ENCODE measurements around the gene RSRC2.
"Not testable (repeated sequence)": the region's sequence is repeated elsewhere in the genome, so short reads cannot be mapped to it uniquely, and the experiment has no call there.

Gene RSRC2, protein sequence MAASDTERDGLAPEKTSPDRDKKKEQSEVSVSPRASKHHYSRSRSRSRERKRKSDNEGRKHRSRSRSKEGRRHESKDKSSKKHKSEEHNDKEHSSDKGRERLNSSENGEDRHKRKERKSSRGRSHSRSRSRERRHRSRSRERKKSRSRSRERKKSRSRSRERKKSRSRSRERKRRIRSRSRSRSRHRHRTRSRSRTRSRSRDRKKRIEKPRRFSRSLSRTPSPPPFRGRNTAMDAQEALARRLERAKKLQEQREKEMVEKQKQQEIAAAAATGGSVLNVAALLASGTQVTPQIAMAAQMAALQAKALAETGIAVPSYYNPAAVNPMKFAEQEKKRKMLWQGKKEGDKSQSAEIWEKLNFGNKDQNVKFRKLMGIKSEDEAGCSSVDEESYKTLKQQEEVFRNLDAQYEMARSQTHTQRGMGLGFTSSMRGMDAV

DNA sequence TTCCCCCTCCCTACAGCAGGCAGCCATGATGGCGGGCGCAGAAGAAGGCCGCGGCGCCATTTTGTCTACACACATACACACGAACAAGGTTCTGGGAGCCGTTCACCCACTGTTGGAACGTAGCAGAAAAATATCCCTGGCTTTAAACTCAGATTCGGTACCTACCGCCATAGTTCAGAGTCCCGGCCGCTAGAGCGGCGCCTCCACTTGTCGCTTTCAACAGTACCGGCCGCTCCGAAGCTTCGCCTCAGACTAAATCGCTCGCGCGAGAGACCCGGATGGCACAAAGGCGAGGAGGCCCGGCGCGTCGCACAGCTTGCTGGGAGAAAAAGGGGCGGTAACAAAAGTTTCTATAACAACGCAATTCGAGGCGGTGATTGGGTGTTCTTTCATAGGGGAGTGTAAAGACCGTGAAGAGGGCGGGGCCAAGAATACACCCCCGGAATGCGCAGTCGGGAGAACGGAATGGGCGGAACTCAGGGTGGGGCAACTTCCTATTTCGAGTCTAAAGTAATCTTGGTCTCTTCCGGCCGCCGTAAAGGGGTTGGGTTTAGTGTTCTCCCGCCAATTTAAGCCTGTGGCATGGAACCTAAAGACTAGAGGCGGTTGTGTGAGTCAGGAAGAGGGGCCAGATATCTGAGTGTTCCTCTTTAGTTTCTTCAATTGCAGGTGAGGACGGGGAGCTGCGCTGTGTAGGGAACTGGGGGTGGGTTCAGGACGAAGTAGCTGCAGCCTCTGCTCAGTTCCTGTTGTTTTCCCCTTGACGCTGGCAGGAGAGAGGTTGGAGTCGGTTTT lies at the start of gene RSRC2, which contains the start of gene KNTC1:
Gene RSRC2, minus strand, starts transcription at position 254 of the 795 bp plus-strand sequence. Its CDS starts 83 bp downstream, at position 171.
Gene KNTC1, plus strand, starts transcription at position 567 of the 795 bp plus-strand sequence. CDS start 2,815 bp downstream, outside the sequence.
- DNase-seq, result peak; percentile 96 to 98

DNA sequence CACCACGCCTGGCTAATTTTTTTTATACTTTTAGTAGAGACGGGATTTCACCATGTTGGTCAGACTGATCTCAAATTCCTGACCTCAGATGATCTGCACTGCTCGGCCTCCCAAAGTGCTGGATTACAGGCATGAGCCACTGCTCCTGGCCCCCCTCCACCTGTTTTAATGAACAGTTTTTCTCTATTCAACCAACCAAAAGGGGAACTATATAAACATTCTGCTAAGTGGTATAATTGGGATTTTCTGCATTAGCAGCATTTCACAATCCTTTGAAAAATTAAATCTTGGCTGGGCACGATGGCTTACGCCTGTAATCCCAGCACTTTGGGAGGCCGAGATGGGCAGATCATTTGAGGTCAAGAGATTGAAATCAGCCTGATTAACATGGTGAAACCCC lies 45.1 kb upstream of the RSRC2 start:
- DNase-seq, result no peak

DNA sequence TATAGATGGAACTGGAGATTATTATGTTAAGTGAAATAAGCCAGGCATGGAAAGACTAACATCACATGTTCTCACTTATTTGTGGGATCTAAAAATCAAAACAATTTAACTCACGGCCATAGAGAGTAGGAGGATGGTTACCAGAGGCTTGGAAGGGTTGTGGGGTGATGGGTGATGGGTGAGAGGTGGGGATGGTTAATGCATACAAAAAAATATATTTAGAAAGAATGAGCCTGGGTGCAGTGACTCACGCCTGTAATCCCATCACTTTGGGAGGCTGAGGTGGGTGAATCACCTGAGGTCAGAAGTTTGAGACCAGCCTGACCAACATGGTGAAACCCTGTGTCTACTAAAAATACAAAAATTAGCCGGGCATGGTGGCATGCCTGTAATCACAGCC lies 43.3 kb upstream of the RSRC2 start:
- not testable (repeated sequence) for DNase-seq

DNA sequence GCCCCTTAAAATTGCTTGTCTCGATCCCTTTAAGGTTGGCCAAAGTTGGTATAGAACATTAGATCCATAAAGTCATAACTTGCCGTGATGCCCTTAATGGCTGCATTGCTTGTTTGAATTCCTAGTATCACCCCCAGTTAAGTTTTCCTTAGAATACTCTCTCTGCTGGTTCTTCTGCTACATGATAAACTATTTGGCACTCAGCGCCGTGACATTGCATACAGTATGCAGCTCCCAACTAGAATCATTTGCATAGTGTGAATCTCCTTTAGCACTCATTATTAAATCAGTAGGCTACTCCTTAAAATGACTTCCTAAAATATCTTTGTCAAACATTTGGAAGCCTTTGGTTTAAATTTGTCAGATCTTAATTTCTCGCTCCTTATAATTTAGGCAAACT lies 42.6 kb upstream of the RSRC2 start:
- DNase-seq, result no peak

DNA sequence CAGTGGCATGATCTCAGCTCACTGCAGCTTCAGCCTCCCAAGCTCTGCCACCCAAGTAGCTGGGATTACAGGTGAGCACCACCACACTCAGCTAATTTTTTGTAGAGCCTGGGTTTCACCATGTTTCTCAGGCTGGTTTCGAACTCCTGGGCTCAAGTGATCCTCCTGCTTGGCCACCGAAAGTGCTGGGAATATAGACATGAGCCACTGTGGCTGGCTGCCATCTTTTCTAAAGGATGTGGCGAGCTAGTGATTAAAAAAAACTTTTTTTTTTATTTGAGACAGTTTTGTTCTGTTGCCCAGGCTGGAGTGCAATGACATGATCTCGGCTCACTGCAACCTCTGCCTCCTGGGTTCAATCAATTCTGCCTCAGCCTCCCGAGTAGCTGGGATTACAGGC lies 40.1 kb upstream of the RSRC2 start:
- not testable (repeated sequence) for DNase-seq

DNA sequence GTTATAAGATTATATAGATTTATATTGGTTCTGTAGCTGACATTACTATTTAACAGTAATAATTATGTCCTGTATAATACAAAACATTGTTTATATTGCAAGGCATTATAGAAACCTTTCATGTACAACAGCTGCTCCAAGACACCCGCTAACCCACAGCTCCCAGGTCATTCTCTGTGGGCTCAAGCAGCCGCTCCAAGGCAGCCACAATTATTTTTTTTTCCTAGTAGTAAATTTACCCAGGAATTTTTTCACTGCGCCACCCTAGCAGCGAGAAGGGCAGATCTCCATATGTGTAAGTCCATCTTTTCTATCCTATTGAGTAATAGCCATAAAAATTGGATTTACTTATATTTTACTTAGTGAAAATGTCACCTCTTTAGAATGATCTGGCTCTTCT lies 36.6 kb upstream of the RSRC2 start:
- no peak for DNase-seq

DNA sequence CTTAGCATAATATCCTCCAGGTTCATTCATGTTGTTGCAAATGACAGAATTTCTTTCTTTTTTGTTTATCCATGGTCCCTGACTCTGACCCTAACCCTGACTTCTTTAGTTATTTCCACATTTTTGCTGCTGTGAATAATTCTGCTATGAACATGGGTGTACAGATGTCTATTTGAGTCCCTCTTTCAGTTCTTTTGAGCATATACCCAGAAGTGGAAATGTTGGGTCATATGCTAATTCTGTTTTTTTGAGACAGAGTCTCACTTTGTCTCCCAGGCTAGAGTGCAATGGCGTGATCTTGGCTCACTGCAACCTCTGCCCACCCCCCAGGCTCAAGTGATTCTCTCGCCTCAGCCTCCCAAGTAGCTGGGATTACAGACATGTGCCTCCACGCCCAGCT lies 33.4 kb upstream of the RSRC2 start:
- DNase-seq, result no peak

DNA sequence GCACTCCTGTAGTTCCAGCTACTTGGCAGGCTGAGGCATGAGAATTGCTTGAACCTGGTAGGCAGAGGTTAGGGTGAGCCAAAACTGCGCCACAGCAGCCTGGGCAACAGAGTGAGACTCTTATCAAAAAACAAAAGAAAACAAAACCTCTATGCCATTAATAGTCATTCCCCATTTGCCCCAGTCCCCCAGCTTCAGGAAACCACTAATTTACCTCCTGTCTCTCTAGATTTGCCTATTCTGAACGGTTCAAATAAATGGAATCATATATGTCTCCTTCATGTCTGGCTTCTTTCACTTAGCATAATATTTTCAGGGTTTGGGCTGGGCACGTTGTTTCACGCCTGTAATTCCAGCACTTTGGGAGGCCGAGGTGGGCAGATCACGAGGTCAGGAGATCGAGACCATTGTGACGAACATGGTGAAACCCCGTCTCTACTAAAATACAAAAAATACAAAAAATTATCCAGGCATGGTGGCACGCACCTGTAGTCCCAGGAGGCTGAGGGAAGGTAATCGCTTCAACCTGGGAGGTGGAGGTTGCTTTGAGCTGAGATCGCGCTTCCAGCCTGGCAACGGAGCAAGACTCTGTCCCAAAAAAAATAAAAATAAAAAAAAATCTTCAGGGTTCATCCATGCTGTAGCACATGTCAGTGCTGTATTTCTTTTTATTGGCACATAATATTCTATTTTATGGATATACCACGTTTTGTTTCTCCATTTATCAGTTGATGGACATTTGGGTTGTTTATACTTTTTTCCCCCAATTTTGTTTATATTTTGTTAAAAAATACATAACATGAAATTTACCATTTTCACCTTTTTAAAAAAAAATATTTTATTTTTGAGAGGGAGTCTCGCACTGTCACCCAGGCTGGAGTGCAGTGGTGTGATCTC lies 32.3 kb upstream of the RSRC2 start:
- no peak for DNase-seq

DNA sequence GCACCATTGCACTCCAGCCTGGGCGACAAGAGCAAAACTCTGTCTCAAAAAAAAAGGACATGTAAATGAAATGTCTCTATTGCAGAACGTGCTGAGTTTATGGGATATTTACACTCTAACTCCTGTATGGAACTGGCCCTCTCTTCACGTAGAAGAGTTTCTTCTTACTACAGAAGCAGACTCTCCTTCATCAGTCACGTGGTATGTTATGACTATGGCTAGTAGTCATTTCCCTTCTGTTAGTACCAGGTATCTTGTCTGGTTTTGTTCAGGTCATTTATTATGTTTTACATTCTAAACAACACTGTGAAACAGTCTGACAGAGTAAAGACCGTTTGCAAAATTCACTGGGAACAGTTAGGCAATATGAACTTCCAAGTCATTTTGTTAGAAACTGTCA lies 20.6 kb upstream of the RSRC2 start:
- no peak for DNase-seq

DNA sequence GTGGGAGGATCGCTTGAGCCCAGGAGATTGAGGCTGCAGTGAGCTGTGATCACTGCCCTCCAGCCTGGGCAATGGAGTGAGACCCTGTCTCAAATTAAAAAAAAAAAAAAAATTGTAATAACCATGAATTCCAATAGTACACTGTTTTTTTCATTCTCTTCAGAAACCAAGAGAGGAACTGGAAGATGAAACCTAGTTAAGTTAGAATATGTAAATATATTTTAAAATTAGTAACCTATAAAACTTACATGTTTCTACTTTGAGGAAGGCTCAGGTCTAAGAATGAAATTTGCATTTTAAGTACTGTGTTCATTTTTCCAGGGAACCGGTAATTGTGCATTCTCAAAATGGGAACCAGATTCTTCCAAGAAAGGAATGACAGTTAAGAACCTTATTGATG lies 19.1 kb upstream of the RSRC2 start:
- DNase-seq, result no peak

DNA sequence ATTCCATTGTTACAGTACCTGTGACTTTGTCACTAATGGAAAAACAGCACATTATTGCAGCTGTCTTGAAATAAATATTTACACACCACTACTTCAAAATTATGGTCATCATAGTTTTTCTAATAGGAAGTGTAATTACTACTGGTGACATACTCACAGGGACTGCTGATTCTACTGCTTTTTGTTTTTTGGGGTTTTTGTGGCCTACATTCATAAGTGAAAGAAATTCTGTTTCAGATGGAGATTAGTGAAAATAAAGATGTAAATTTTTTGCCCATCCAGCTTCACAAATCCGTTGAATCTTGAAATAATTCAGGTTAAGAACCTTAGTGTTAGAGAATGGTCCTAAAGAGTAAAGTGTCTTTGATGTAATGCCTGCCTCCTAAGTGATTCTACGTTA lies 17.8 kb upstream of the RSRC2 start:
- DNase-seq, result no peak

DNA sequence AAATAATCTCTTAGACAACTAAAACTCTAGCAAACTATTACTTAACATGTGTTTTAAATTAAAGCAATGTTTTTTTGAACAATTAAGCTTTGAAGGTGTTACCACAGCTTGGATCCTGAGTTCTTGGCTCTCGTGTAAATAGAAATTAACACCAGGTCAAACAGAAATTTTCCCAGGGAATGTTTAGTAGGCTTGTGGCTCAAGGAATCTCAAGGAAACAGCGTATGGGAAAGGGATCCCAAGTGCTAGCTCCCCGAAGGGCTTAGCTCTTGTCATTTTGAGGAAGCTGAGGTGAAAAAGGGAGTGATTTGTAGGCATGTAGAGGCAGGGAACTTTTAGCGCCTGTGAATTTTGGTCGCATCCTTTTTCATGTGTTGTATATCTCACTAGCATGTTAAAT lies 11.8 kb upstream of the RSRC2 start:
- DNase-seq, result no peak

DNA sequence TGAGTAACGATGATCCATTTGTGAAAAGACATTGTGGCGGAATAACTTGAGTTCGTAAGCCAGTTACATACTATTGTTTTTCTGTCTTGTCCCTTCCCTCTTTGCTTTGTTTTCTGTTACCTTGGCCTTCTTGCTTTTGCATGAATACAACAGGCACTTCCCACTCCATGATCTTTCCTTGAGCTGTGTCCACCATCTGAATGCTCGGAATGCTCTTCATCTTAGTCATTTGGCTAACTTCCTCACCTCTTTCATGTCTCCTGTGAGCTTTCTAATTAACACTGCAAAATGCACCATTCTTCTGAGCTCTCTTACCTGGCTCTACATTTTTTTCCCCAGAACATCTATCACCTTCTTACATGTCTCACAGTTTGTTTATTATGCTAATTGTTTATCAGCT lies 10.3 kb upstream of the RSRC2 start:
- no peak for DNase-seq

DNA sequence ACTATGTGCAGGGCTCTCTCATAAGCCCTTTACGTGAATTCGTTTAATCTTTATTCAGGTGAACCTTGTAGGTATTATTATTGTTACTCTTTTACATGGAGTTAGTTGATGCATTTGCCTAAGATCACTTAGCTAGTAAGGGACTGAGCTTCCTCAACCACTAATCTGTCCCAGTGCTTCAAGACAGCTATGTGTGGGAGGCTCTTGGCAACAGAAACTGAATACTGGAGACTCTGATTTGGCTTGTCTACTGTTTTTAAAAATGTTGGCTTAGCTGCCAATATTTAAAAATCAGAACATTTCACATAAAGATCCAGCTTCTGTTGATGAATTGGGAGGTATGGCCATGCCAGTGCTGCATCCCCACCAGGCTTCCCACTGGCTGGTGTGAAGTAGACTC lies 7.1 kb upstream of the RSRC2 start:
- no peak for DNase-seq

DNA sequence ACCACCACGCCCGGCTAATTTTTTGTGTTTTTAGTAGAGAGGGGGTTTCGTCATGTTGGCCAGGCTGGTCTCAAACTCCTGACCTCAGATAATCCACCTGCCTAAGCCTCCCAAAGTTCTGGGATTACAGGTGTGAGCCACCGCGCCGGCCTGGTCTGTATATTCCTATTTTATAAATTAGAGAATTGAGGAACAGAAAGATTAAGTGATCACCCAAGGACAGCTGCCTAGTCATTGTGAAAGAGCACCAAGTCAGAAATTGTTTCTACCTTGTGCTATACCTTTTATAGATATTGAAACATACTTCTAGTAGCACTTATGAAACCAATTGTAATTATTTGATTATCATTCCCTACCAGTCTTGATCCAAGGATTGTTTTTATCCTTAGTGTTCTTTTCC lies 2.3 kb upstream of the RSRC2 start:
- no peak for DNase-seq

DNA sequence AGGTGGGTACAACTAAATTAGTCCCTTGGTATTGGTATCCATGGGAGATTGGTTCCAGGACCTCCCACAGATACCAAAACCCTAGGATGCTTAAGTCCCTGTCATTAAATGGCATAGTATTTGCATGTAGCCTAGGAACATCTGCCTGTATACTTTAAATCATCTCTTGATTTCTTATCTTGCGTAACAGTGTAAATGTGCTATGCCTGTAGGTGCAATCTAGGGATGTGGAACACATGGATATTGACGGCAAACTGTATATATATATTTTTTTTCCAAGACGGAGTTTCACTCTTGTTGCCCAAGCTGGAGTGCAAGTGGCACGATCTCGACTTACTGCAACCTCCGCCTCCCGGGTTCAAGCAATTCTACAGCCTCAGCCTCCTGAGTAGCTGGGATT lies 1.8 kb upstream of the RSRC2 start:
- no peak for DNase-seq

DNA sequence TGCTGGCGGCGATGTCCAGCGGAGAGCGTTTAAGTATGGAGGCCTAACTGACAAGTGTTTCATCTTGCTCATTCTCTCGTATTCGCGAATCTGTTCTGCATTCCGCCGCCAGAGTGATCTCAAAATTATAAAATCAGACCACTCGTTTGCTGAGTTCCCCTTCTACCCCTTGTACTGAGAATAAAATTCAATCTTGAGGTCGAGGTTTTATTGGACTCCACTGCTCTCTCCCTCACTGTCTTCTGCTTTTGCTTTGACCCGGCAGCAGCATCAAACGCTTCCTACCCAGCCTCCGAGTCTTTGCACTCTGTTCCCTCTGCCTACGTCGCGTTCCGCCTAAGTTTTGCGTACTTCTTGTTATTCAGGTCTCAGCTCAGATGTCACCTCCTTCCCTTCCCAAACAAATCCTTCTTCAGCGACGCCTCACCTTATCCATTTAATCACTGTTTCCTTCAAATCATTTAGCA lies 775 bp upstream of the RSRC2 start:
- peak; percentile 40 to 42 for DNase-seq

DNA sequence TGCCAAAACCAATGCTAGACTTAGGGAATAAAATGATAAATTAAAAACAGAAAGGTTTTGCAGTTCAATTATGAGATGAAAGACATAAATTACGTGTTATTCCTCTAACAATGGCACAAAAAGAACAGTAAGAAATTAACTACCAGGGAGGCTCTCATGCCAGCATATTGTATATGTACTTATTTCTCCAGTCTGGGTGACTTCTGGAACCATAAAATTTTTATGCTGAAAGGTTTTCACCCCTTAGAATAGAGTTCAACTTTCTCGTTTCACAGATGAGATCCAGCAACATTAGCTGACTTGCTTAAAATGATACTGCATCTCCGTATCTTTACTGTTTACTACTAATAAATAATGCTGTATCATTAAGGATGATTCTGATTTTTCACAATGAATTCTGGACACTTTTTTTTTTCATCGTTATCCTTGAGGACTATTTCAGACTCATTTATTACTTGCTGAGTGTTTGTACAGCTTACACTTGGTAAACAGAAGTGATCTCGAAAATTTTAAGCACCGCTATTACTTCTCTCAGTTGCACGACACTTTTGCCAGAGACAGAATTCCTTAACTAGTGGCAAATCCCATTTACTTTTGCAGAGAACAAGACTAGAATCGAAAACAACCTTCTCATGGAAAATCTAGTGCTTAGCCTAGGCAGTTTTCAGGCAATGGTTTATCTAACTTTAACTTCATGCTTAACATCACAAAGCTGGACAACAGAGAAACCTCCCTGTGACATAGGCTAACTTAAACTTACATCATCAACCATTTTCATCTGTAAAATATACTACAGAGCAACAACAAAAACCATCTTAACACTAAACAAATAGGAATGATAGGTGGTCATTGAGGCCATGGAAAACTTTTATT lies 2.7 kb downstream of the RSRC2 start:
- DNase-seq, result no peak

DNA sequence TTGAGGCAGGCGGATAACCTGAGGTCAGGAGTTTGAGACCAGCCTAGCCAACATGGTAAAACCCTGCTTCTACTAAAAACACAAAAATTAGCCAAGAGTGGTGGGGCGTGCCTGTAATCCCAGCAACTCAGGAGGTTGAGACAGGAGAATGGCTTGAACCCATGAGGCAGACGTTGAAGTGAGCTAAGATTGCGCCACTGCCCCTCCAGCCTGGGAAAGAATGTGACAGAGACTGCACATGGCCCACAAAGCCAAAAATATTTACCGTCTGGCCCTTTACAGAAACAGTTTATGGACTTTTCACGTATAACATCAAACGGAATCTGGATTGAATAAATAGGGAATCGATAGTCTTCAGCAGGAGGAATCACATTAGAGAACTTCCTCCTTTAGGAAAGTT lies 3.5 kb downstream of the RSRC2 start:
- DNase-seq, result no peak

DNA sequence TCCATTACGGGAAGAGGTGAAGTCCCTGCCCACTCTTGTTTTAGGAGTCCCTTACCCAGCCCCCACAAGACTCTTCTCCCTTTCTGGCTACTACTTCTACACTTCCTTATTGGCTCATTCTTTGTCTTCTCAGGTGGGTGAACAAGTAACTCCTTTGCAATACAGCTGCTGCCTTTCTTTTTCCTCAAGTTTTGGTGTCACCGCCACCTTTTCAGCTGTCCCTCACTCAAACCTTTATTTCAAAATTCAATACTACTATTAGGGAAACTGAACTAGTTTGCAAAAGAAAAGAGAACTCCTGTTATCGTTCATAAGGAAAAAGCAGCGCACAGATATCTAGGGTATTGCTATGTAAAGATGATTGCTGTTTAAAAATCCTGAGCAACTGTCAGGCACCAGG lies 6.1 kb downstream of the RSRC2 start:
- DNase-seq, result no peak

DNA sequence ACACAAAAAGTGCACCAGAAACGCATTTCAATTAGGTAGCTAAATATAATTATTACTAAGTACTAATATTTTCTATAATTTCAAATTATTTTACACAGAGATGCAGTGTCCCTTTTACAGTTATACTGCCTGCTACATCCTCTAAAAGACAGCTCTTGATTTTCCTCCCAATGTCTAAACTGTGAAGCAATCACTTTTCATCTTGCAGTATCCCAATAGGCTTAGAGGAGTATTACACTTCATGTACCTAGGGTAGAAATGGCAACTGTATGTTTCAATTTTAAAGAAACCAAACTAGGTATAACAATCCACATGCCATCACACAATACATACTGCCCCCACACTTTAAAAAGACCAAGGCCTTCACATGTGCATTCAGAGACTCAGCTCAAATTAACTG lies 7.3 kb downstream of the RSRC2 start:
- no peak for DNase-seq

DNA sequence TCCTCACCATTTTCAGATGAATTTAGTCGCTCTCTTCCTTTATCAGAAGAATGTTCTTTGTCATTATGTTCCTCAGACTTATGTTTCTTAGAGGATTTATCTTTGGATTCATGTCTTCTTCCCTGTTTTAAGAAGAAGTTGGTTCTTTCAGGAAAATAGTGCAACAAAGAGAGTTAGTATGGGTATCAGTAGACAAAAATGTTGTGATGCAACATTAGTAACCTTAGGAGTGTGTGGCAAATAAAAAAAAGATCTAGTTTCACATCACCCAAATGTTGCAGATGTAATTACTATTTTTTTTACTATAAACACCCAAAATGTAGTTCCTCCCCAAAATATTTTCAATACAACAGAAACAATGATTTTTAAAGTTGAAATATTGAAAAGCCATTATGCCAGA lies 7.8 kb downstream of the RSRC2 start:
- DNase-seq, result no peak
